ENCODE data around the gene BLVRA.

Gene BLVRA

GRCh38 chr7:43799605-43800004, 41.1 kb downstream of the BLVRA start:
- TF ChIP-seq CTCF (IDR thresholded peaks at IDR 0.05): no peak

DNA sequence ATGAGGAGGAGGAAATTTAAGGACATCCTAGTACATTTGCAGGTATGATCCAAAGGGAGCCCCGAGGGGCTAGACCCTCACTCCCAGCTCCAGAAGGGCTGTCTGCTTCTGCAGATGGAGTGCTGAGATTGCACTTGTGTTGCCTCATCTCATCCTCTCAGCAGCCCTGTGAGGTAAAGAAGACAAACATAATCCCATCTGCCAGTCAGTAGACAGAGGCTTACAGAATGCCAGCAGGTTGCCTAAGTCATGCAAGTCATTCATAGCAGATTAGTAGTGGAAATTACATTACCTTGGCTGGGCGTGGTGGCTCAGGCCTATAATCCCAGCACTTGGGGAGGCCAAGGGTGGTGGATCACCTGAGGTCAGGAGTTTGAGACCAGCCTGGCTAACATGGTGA, 45.4 kb downstream of the BLVRA start:
- no peak for TF ChIP-seq CTCF (IDR thresholded peaks at IDR 0.05)

GRCh38 chr7:43808410-43808809, 49.9 kb downstream of the BLVRA start:
- no peak for TF ChIP-seq CTCF (IDR thresholded peaks at IDR 0.05)

DNA sequence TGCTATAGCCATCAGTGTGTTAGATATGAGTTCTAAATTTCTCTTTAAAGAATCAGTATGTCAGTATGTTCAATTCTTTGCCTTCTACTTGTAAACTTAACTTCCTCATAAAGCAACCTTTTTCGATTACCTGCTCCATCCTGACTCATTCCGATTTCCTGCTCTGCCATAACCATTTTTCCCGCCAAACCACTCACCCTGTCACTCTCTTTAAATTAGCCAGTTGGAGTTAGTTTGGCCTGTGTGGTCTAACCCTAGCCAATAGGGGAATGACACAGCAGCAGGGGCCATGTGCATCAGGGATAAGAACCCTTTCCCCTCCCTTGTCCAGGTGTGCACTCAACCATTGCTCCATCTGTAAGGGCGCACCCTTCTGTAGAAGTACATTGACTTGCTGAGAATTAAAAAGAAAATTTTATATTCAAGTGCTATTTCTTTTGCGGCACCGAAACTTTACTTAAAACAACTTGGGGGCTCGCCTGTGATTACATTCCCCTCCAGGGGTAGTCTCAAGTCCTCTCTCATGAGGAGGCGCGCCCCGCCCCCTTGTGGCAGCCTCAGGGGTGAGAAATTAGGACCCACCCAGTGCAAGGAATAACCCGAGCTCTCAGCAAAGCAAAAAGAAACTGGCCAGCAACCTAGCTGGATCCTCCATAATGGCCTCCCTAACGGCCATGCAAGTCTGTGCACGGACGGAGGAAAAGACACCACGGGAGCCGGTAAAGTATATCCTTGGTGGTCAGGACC, 51.9 kb downstream of the BLVRA start:
- TF ChIP-seq CTCF (IDR thresholded peaks at IDR 0.05): peak; percentile 54

- no peak for TF ChIP-seq CTCF (IDR thresholded peaks at IDR 0.05)
Measured at GRCh38 chr7:43815373-43815772, 56.9 kb downstream of the BLVRA start.

GRCh38 chr7:43823941-43824340, 65.5 kb downstream of the BLVRA start:
- TF ChIP-seq CTCF (IDR thresholded peaks at IDR 0.05): no peak

- no peak for TF ChIP-seq CTCF (IDR thresholded peaks at IDR 0.05)
Measured at GRCh38 chr7:43824963-43825362, 66.5 kb downstream of the BLVRA start.

- TF ChIP-seq CTCF (IDR thresholded peaks at IDR 0.05): no peak
Measured at GRCh38 chr7:43825391-43825808, 66.9 kb downstream of the BLVRA start.

All from LNCAP (cell line).